Measurements from ENCODE around the gene MEF2D. TPM values are rescaled to one million over a fixed set of nuclear protein-coding genes. Genes with fewer than 3 reads are reported as not detected.

Gene MEF2D
- total RNA-seq, 1 donor from 2014 or later = 56.6 TPM

DNA sequence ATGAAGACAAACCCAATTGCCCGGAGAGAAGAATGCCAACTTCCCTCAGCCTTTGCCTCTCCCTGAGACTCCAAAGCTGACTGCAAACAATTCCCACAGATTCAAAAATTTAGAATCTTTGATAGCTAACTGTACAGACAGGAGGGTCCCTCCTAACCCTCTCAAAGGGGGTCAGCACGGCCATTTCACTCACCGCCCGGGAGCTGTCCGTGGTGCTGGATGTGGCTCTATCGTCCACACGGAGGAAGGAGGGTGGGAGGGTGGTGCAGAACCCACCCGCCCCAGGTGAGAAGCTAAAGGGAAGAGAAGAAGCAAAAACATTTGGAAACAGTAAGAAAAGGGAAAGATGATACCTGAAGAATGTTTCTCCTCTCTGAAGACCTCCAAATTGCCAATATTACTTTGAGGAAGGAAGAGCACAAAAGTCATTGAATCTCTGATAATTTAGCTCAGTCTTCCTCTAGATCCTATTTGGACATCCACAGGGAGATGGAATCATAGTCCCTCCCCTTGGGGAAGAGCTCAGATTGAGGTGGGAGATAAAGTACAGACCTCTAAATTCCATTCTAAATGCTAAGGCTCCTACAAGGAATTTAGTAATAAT, 86.0 kb downstream of the MEF2D start:
- Histone ChIP-seq H3K4me2 (ENCODE audit: low read length) (no peak overlapping the region), H2AFZ (ENCODE audit: low read depth, low read length) (no peak overlapping the region), H3K4me3 (ENCODE audit: insufficient read depth, low read depth, low read length) (no peak overlapping the region), H3K4me1 (ENCODE audit: insufficient read depth, low read length) (no peaks in the 10 kb centered on the region), H3K27ac (ENCODE audit: low read depth, low read length) (no peak overlapping the region), H3K9ac (ENCODE audit: low read length) (no peak overlapping the region), H3K36me3 (ENCODE audit: insufficient read depth, low read length) (no peaks in the 10 kb centered on the region), H3K9me3 (ENCODE audit: insufficient read depth, low read depth, low read length) (no peaks in the 10 kb centered on the region), H3K79me2 (ENCODE audit: insufficient read depth, low read length) (no peaks in the 10 kb centered on the region), H3K27me3 (ENCODE audit: insufficient read depth, low read length) (peaks cover 66% of the 10 kb centered on the region), H4K20me1 (ENCODE audit: insufficient read depth, low read length) (peaks cover 8% of the 10 kb centered on the region)
- Mint-ChIP-seq H3K4me3 (ENCODE audit: unreplicated experiment) (no peak overlapping the region), H3K27me3 (ENCODE audit: low read depth, unreplicated experiment) (peaks cover 75% of the 10 kb centered on the region), H3K36me3 (ENCODE audit: low read depth, unreplicated experiment) (peaks cover 3% of the 10 kb centered on the region), H3K9me3 (ENCODE audit: unreplicated experiment) (no peaks in the 10 kb centered on the region), H3K4me1 (ENCODE audit: low read depth, unreplicated experiment) (peaks cover 2% of the 10 kb centered on the region), H3K27ac (ENCODE audit: unreplicated experiment) (no peak overlapping the region)
- TF ChIP-seq CTCF (IDR thresholded peaks at IDR 0.05; ENCODE audit: insufficient read depth, low read depth, low read length) (no peak), EZH2 (IDR thresholded peaks at IDR 0.05; ENCODE audit: insufficient read depth, low read length) (no peak)
- DNase-seq (ENCODE audit: low read depth) = no peak
- FAIRE-seq = no peak

Small RNA genes within 50 kb of the gene (microRNA-seq; reads per million reads assigned to microRNA genes)
- not detected for gene MIR9-1

Other genes with a start within 250 kb of the MEF2D start
- gene SMG5, start 217.9 kb downstream of the MEF2D start, total RNA-seq = 75.6 and 81.4 TPM in 2 replicates
- gene TMEM79, start 216.4 kb downstream of the MEF2D start, total RNA-seq = 3.0 and 3.2 TPM in 2 replicates
- 43.6 and 52.5 TPM in 2 replicates for gene GLMP, start 205.1 kb downstream of the MEF2D start, total RNA-seq
- gene VHLL, start 201.5 kb downstream of the MEF2D start, total RNA-seq = 0.34 TPM in 1 of 2 replicates, not detected in the other
- gene CCT3, start 162.5 kb downstream of the MEF2D start, total RNA-seq = 343 and 360 TPM in 2 replicates
- gene TSACC, start 162.2 kb downstream of the MEF2D start, total RNA-seq = 1.0 and 1.2 TPM in 2 replicates
- gene RHBG, start 131.6 kb downstream of the MEF2D start, total RNA-seq = not detected in 2 replicates
- gene IQGAP3, start 71.8 kb upstream of the MEF2D start, total RNA-seq = 1.9 and 2.2 TPM in 2 replicates
- gene TTC24, start 78.9 kb upstream of the MEF2D start, total RNA-seq = not detected in 2 replicates
- 48.5 and 51.1 TPM in 2 replicates for gene NAXE, start 91.0 kb upstream of the MEF2D start, total RNA-seq
- 20.6 and 22.8 TPM in 2 replicates for gene GPATCH4, start 100.7 kb upstream of the MEF2D start, total RNA-seq
- gene HAPLN2, start 118.6 kb upstream of the MEF2D start, total RNA-seq = not detected in 2 replicates
- 0.29 and 0.41 TPM in 2 replicates for gene BCAN, start 141.3 kb upstream of the MEF2D start, total RNA-seq
- 280 and 310 TPM in 2 replicates for gene NES, start 176.6 kb upstream of the MEF2D start, total RNA-seq
- gene CRABP2, start 204.8 kb upstream of the MEF2D start, total RNA-seq = 278 and 339 TPM in 2 replicates
- 9.9 and 11.1 TPM in 2 replicates for gene METTL25B, start 227.7 kb upstream of the MEF2D start, total RNA-seq
- 30.1 and 33.4 TPM in 2 replicates for gene ISG20L2, start 228.0 kb upstream of the MEF2D start, total RNA-seq
- 37.4 and 46.5 TPM in 2 replicates for gene MRPL24, start 240.3 kb upstream of the MEF2D start, total RNA-seq